ENCODE results near the gene TECTB. TPM values are rescaled to one million over a fixed set of nuclear protein-coding genes. Genes with fewer than 3 reads are reported as not detected.
A peak's percentile ranks its signal among the peaks of the same experiment; 100 is the strongest.

The TECTB gene
- total RNA-seq, 2 donors from 2014 or later = not detected

GRCh38 chr10:112296908-112297331 is 13.7 kb downstream of the TECTB start:
- no peak for TF ChIP-seq CTCF (IDR thresholded peaks at IDR 0.05)
- peak overlapping the region; percentile 1 to 45 for H3K27ac ChIP-seq

GRCh38 chr10:112298581-112298980 is 15.4 kb downstream of the TECTB start:
- no peak for DNase-seq (ENCODE audit: low spot score)
- Histone ChIP-seq H3K27ac (peak overlapping the region; percentile 23 to 35), H3K36me3 (no peaks in the 10 kb centered on the region), H3K27me3 (replicated peaks; ENCODE audit: insufficient read depth) (no peaks in the 10 kb centered on the region), H3K9me3 (no peaks in the 10 kb centered on the region), H3K4me3 (no peak overlapping the region), H3K4me1 (ENCODE audit: control insufficient read depth in 1 of 2, low read depth in 2 of 2) (peaks cover 0 to 25% of the 10 kb centered on the region in 2 donors)
- no peak for ATAC-seq (ENCODE audit: insufficient number of reproducible peaks, low FRiP score, low read depth)
- TF ChIP-seq CTCF (IDR thresholded peaks at IDR 0.05) = no peak

More at GRCh38 chr10:112296908-112297331, 13.7 kb downstream of the TECTB start:
- ATAC-seq (ENCODE audit: insufficient number of reproducible peaks, low FRiP score, low read depth) (no peak), DNase-seq (ENCODE audit: low spot score) (no peak)
- H3K9me3 ChIP-seq = no peaks in the 10 kb centered on the region
- H3K27me3 ChIP-seq (replicated peaks; ENCODE audit: insufficient read depth) = no peaks in the 10 kb centered on the region
- no peaks in the 10 kb centered on the region for H3K36me3 ChIP-seq
- H3K4me3 ChIP-seq = no peak overlapping the region
- H3K4me1 ChIP-seq (ENCODE audit: control insufficient read depth in 1 of 2, low read depth in 2 of 2) = peaks cover 0 to 25% of the 10 kb centered on the region in 2 donors

GRCh38 chr10:112299456-112299855 is 16.3 kb downstream of the TECTB start:
- H3K36me3 ChIP-seq = no peaks in the 10 kb centered on the region
- peaks cover 0 to 25% of the 10 kb centered on the region in 2 donors for H3K4me1 ChIP-seq (ENCODE audit: control insufficient read depth in 1 of 2, low read depth in 2 of 2)
- H3K27me3 ChIP-seq (replicated peaks; ENCODE audit: insufficient read depth) = no peaks in the 10 kb centered on the region
- ATAC-seq (ENCODE audit: insufficient number of reproducible peaks, low FRiP score, low read depth) = no peak
- H3K4me3 ChIP-seq = no peak overlapping the region
- H3K27ac ChIP-seq = no peak overlapping the region
- no peak for DNase-seq (ENCODE audit: low spot score)
- no peaks in the 10 kb centered on the region for H3K9me3 ChIP-seq
- no peak for TF ChIP-seq CTCF (IDR thresholded peaks at IDR 0.05)

- Histone ChIP-seq H3K4me1 (ENCODE audit: control insufficient read depth in 1 of 2, low read depth in 2 of 2) (peaks cover 0 to 5% of the 10 kb centered on the region in 2 donors), H3K27ac (no peak overlapping the region), H3K9me3 (no peaks in the 10 kb centered on the region), H3K36me3 (no peaks in the 10 kb centered on the region), H3K27me3 (replicated peaks; ENCODE audit: insufficient read depth) (no peaks in the 10 kb centered on the region), H3K4me3 (no peak overlapping the region)
- no peak for TF ChIP-seq CTCF (IDR thresholded peaks at IDR 0.05)
- DNase-seq (ENCODE audit: low spot score) = no peak
- no peak for ATAC-seq (ENCODE audit: insufficient number of reproducible peaks, low FRiP score, low read depth)
These were observed 19.1 kb downstream of the TECTB start for GRCh38 chr10:112302335-112302734.

GRCh38 chr10:112303528-112303927 is 20.3 kb downstream of the TECTB start:
- Histone ChIP-seq H3K27me3 (replicated peaks; ENCODE audit: insufficient read depth) (no peaks in the 10 kb centered on the region), H3K4me1 (ENCODE audit: control insufficient read depth in 1 of 2, low read depth in 2 of 2) (peaks cover 0 to 5% of the 10 kb centered on the region in 2 donors), H3K4me3 (no peak overlapping the region), H3K27ac (no peak overlapping the region), H3K36me3 (no peaks in the 10 kb centered on the region), H3K9me3 (no peaks in the 10 kb centered on the region)
- no peak for DNase-seq (ENCODE audit: low spot score)
- no peak for TF ChIP-seq CTCF (IDR thresholded peaks at IDR 0.05)
- ATAC-seq (ENCODE audit: insufficient number of reproducible peaks, low FRiP score, low read depth) = no peak
